A549 (cell line): ENCODE data around the gene TUG1. TPM values are rescaled to one million over a fixed set of nuclear protein-coding genes. Genes with fewer than 3 reads are reported as not detected.

Source experiments
- ATAC-seq, 2 experiments: fragments of 200-7000 bp in 1 of 2; fragments of >200 bp in 1 of 2; cut with Nextera tagmentation in 1 of 2; cut with Tn5 transposase in 1 of 2; 3 replicates each; pipeline versions ENCODE4 v1.8.0 to v1.9.1; 2018 to 2020; ENCODE audit warnings: mild to moderate bottlenecking in 1 of 2, moderate library complexity in 1 of 2
- CTCF ChIA-PET: fragments of 300-600 bp; sonication (Branson Sonifier 250); formaldehyde crosslinking; extraction: SDS; loops from one replicate; lab custom pipeline; 2021; ENCODE audit warnings: antibody characterized with exemption, inconsistent platforms; lab: Yijun Ruan, JAX
- POLR2A ChIA-PET: fragments of 350-600 bp; formaldehyde crosslinking; extraction: SDS; loops from one replicate; lab custom pipeline; 2021; ENCODE audit warnings: antibody characterized with exemption, inconsistent platforms; lab: Yijun Ruan, JAX
- DNase-seq, 2 experiments: peaks; one replicate each; pipeline versions ENCODE4 v3.0.0 to v3.0.0-alpha.2; 2011 to 2016; ENCODE audit warnings: low read depth in 1 of 2, low spot score in 1 of 2
- FAIRE-seq: peaks from 2 replicates; lab custom pipeline; 2011; peaks lifted over from hg19 to GRCh38; lab: Jason Lieb, UNC
- H3K27ac ChIP-seq, 2 experiments: fragments of >200 bp; sonication (Bioruptor Twin); formaldehyde crosslinking; 3 replicates each; pipeline ENCODE4 v1.5.1; 2016 to 2017
- H3K4me1 ChIP-seq: fragments of >200 bp; sonication (Bioruptor Twin); formaldehyde crosslinking; 3 replicates; pipeline ENCODE4 v1.6.1; 2016
- H3K4me2 ChIP-seq: fragments of >200 bp; sonication (Bioruptor Twin); formaldehyde crosslinking; 3 replicates; pipeline ENCODE4 v1.6.1; 2016
- H3K4me3 ChIP-seq: fragments of >200 bp; sonication (Bioruptor Twin); formaldehyde crosslinking; 3 replicates; pipeline ENCODE4 v1.5.1; 2016
- H3K9me3 ChIP-seq: fragments of >200 bp; sonication (Bioruptor Twin); formaldehyde crosslinking; 3 replicates; pipeline ENCODE4 v1.6.1; 2016
- CBX8 ChIP-seq: fragments of 200-600 bp; sonication (generic); IDR thresholded peaks from 2 replicates; pipeline ENCODE4 v1.6.1; 2016
- CHD4 ChIP-seq: fragments of 200-600 bp; sonication (generic); IDR thresholded peaks from 2 replicates; pipeline ENCODE4 v1.6.1; 2016; ENCODE audit warnings: antibody characterized with exemption, mild to moderate bottlenecking, borderline replicate concordance
- EHF ChIP-seq: fragments of 250-450 bp; sonication (Bioruptor Pico); IDR thresholded peaks from 2 replicates; pipeline ENCODE4 v1.5.0; 2020; ENCODE audit warnings: mild to moderate bottlenecking
- EP300 ChIP-seq, 2 experiments: fragments of >200 bp; sonication (Bioruptor Twin); formaldehyde crosslinking; IDR thresholded peaks; 2 replicates in 1 of 2; 3 replicates in 1 of 2; pipeline ENCODE4 v1.6.1; 2016 to 2017
- ESRRA ChIP-seq: fragments of 150-350 bp; IDR thresholded peaks from 2 replicates; pipeline ENCODE4 v1.6.1; 2014; ENCODE audit warnings: mild to moderate bottlenecking, low read length, borderline replicate concordance
- FOSL2 ChIP-seq, 2 experiments: fragments of 450-650 bp in 1 of 2; fragments of >200 bp in 1 of 2; sonication (Bioruptor Twin) in 1 of 2; formaldehyde crosslinking; IDR thresholded peaks; 2 replicates each; pipeline versions ENCODE4 v1.5.0 to v1.6.1; 2016 to 2020; ENCODE audit warnings: mild to moderate bottlenecking in 1 of 2, moderate library complexity in 1 of 2
- GATA3 ChIP-seq: IDR thresholded peaks from 2 replicates; pipeline ENCODE4 v1.6.1; 2012; ENCODE audit warnings: borderline replicate concordance
- HDAC2 ChIP-seq: fragments of 200-600 bp; sonication (generic); IDR thresholded peaks from 2 replicates; pipeline ENCODE4 v1.6.1; 2016
- HOXA7 ChIP-seq: fragments of 250-450 bp; sonication (Bioruptor Pico); IDR thresholded peaks from 2 replicates; pipeline ENCODE4 v1.5.0; 2020; ENCODE audit warnings: mild to moderate bottlenecking, moderate library complexity
- HOXB13 ChIP-seq: fragments of 250-450 bp; sonication (Bioruptor Pico); IDR thresholded peaks from 2 replicates; pipeline ENCODE4 v1.5.0; 2020; ENCODE audit warnings: low read depth, mild to moderate bottlenecking, moderate library complexity
- KDM1A ChIP-seq: fragments of 200-600 bp; sonication (generic); IDR thresholded peaks from 2 replicates; pipeline ENCODE4 v1.6.1; 2016; ENCODE audit warnings: low read depth, mild to moderate bottlenecking
- KDM5A ChIP-seq: fragments of 200-600 bp; sonication (generic); IDR thresholded peaks from 2 replicates; pipeline ENCODE4 v1.6.1; 2016; ENCODE audit warnings: antibody characterized with exemption, mild to moderate bottlenecking
- MAFK ChIP-seq: fragments of 450-650 bp; IDR thresholded peaks from 2 replicates; pipeline ENCODE4 v1.6.1; 2014; ENCODE audit not compliant: partially characterized antibody
- MAZ ChIP-seq: fragments of 150-350 bp; IDR thresholded peaks from 2 replicates; pipeline ENCODE4 v1.6.1; 2014; ENCODE audit warnings: antibody characterized with exemption, low read depth, low read length, borderline replicate concordance
- MYC ChIP-seq: IDR thresholded peaks from 2 replicates; pipeline ENCODE4 v1.6.1; 2012; ENCODE audit warnings: mild to moderate bottlenecking, inconsistent platforms, low read length, improper control_type of control experiment, borderline replicate concordance
- NPAS2 ChIP-seq: fragments of 250-450 bp; sonication (Bioruptor Pico); IDR thresholded peaks from 2 replicates; pipeline ENCODE4 v1.8.0; 2022; ENCODE audit warnings: mild to moderate bottlenecking, moderate library complexity, borderline replicate concordance
- PHF8 ChIP-seq: fragments of 200-600 bp; sonication (generic); IDR thresholded peaks from 2 replicates; pipeline ENCODE4 v1.6.1; 2016; ENCODE audit warnings: low read depth, mild to moderate bottlenecking, antibody characterized with exemption, moderate library complexity, borderline replicate concordance
- POLR2AphosphoS2 ChIP-seq: conservative IDR thresholded peaks from 2 replicates; pipeline ENCODE4 v1.6.1; 2012; ENCODE audit warnings: low read length, improper control_type of control experiment, inconsistent platforms
- RAD21 ChIP-seq, 2 experiments: fragments of >200 bp in 1 of 2; sonication (Bioruptor Twin) in 1 of 2; formaldehyde crosslinking in 1 of 2; IDR thresholded peaks in 1 of 2; conservative IDR thresholded peaks in 1 of 2; 2 replicates in 1 of 2; 3 replicates in 1 of 2; pipeline ENCODE4 v1.6.1; 2012 to 2018; ENCODE audit warnings: inconsistent platforms in 1 of 2
- RARB ChIP-seq: fragments of 250-450 bp; sonication (Bioruptor Pico); IDR thresholded peaks from 2 replicates; pipeline ENCODE4 v1.8.0; 2021; ENCODE audit warnings: mild to moderate bottlenecking, moderate library complexity
- RCOR1 ChIP-seq: fragments of 150-350 bp; IDR thresholded peaks from 2 replicates; pipeline ENCODE4 v1.6.1; 2014; ENCODE audit warnings: antibody characterized with exemption, low read length, low read depth
- SREBF2 ChIP-seq: fragments of 450-650 bp; IDR thresholded peaks from 2 replicates; pipeline ENCODE4 v1.6.1; 2014; ENCODE audit warnings: mild to moderate bottlenecking, moderate library complexity
- ZSCAN20 ChIP-seq: fragments of 250-450 bp; sonication (Bioruptor Pico); IDR thresholded peaks from 2 replicates; pipeline ENCODE4 v1.8.0; 2022; ENCODE audit warnings: mild to moderate bottlenecking, moderate library complexity
- WGBS: methylation state at CpG from one replicate; pipeline ENCODE4 v1.1.6; 2017; ENCODE audit errors: missing lambda C conversion rate; 5-methylcytosine and 5-hydroxymethylcytosine counted together
- polyA plus RNA-seq, 4 experiments: library from polyadenylated mRNA; depleted of rRNA in 3 of 4; stranded (reverse); fragments of >200 nt; fragmentation: RNase III in 1 of 4; extraction: RNeasy Plus Mini Kit Qiagen cat#74134 plus additional on column Dnase treatment in 1 of 4; gene quantifications; 2 replicates in 3 of 4; 3 replicates in 1 of 4; pipeline ENCODE4 v1.2.3, GENCODE V29; 2011 to 2017
- TF ChIP-seq, protein P1 (sequence below): fragments of >200 bp; sonication (Bioruptor Twin); formaldehyde crosslinking; IDR thresholded peaks from 3 replicates; pipeline ENCODE4 v1.6.1; 2016
- TF ChIP-seq, protein P2 (sequence below): IDR thresholded peaks from 2 replicates; pipeline ENCODE4 v1.6.1; 2012
- TF ChIP-seq, protein P3 (sequence below): fragments of >200 bp; sonication (Bioruptor Twin); formaldehyde crosslinking; IDR thresholded peaks from 3 replicates; pipeline ENCODE4 v1.5.1; 2016
- TF ChIP-seq, protein P4 (sequence below): fragments of 150-350 bp; IDR thresholded peaks from 2 replicates; pipeline ENCODE4 v1.6.1; 2014; ENCODE audit warnings: low read depth, mild to moderate bottlenecking, low read length

The TUG1 gene
- polyA plus RNA-seq, 2 of the 4 experiments (the other 2 are of a cell fraction), result 29.9 to 104 TPM

DNA sequence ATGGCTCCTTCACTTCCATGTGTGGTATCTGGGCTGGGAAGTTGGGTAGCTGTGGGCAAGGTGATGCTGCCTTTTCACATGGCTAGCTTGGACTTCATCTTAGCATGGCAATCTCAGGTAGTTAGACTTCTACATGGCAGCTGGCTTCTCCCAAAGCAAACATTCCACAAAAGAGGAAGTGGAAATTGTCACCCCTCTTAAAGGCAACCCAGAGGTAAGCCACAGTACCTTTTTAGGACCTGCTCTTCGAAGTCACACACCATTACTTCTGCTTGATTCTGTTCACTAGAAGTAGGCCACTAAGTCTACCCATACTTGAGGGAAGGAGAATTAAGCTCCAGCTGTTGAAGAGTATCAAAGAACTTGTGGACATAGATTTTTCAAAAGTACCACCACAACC lies 25.9 kb downstream of the TUG1 start:
- ChIA-PET CTCF (no interaction called here), POLR2A (no interaction called here)
- no peaks in the 10 kb centered on the region for H3K4me1 ChIP-seq
- WGBS, result 6% methylated on average over 1 of the region's 1 CpG
- FAIRE-seq (no peak), ATAC-seq (no peak), DNase-seq (no peak)
- H3K27ac ChIP-seq, result no peak overlapping the region
- no peak overlapping the region for H3K4me3 ChIP-seq
- TF ChIP-seq, protein P1, sequence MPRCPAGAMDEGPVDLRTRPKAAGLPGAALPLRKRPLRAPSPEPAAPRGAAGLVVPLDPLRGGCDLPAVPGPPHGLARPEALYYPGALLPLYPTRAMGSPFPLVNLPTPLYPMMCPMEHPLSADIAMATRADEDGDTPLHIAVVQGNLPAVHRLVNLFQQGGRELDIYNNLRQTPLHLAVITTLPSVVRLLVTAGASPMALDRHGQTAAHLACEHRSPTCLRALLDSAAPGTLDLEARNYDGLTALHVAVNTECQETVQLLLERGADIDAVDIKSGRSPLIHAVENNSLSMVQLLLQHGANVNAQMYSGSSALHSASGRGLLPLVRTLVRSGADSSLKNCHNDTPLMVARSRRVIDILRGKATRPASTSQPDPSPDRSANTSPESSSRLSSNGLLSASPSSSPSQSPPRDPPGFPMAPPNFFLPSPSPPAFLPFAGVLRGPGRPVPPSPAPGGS, result no peak
- no peak for TF ChIP-seq SREBF2
- H3K4me2 ChIP-seq, result no peak overlapping the region
- H3K9me3 ChIP-seq, result no peaks in the 10 kb centered on the region

DNA sequence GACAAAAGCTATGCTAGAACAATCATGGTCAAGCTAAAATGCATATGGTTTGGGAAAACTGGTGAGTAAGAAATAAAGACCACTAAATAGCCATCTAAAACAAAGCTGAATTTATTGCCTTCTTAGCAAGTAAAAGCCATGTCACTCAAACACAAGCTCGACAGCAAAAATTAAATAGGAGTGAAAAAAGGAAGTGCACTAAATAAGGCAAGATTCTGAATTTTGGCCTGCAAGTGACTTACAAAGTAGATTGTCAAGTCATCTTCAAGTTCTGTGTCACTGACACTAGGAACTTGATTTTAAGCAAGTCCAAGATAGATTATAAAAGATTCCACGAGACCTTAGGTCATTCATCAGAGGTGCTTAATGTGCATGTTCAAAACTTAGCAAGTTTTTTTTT lies 27.4 kb downstream of the TUG1 start:
- H3K27ac ChIP-seq, result no peak overlapping the region
- ATAC-seq (no peak), DNase-seq (no peak), FAIRE-seq (no peak)
- ChIA-PET CTCF (interaction anchor here (1.0 to 1.1 kb wide), 2 partner anchors 13 to 27 kb away, joined by 3 to 4 read pairs; partner anchors contain the start of genes MORC2 and TUG1), POLR2A (no interaction called here)
- TF ChIP-seq CBX8 (no peak), MAZ (no peak), POLR2AphosphoS2 (no peak), RARB (CRISPR knock-in tag) (no peak), FOSL2 (IDR thresholded peaks at IDR 0.05) (no peak), FOSL2 (CRISPR knock-in tag; IDR thresholded peaks at IDR 0.05) (no peak), RCOR1 (no peak), CHD4 (no peak), NPAS2 (CRISPR knock-in tag) (no peak), EHF (CRISPR knock-in tag) (no peak), MAFK (no peak), HOXA7 (no peak), MYC (no peak), ESRRA (no peak)
- TF ChIP-seq, protein P1, result no peak
- TF ChIP-seq, protein P2, sequence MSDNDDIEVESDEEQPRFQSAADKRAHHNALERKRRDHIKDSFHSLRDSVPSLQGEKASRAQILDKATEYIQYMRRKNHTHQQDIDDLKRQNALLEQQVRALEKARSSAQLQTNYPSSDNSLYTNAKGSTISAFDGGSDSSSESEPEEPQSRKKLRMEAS, result no peak
- TF ChIP-seq, protein P3, sequence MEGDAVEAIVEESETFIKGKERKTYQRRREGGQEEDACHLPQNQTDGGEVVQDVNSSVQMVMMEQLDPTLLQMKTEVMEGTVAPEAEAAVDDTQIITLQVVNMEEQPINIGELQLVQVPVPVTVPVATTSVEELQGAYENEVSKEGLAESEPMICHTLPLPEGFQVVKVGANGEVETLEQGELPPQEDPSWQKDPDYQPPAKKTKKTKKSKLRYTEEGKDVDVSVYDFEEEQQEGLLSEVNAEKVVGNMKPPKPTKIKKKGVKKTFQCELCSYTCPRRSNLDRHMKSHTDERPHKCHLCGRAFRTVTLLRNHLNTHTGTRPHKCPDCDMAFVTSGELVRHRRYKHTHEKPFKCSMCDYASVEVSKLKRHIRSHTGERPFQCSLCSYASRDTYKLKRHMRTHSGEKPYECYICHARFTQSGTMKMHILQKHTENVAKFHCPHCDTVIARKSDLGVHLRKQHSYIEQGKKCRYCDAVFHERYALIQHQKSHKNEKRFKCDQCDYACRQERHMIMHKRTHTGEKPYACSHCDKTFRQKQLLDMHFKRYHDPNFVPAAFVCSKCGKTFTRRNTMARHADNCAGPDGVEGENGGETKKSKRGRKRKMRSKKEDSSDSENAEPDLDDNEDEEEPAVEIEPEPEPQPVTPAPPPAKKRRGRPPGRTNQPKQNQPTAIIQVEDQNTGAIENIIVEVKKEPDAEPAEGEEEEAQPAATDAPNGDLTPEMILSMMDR, result no peak
- H3K4me2 ChIP-seq, result no peak overlapping the region
- H3K4me1 ChIP-seq, result no peaks in the 10 kb centered on the region
- no peaks in the 10 kb centered on the region for H3K9me3 ChIP-seq
- WGBS, result 40% methylated on average over 2 of the region's 2 CpGs
- no peak overlapping the region for H3K4me3 ChIP-seq

DNA sequence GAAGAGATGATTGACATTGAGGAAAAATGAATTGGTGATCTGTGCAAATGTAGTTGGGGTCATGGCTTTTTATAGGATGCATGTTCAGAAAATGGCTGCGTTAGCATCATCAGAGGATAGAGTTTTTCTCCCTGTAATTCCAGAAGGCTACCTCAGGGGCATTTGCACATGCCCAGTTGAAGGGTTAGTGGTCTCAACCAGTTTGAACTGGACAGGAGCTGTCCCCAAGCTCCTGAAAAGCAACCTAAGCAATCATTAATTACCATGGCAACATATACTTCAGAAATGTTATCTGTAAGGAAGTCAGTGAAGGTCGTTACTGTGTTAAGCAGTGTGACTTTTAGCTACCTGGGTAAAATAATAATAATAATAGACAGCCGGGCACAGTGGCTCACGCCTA lies 29.3 kb downstream of the TUG1 start:
- no peaks in the 10 kb centered on the region for H3K4me1 ChIP-seq
- no peak overlapping the region for H3K27ac ChIP-seq
- DNase-seq (no peak), ATAC-seq (no peak), FAIRE-seq (no peak)
- CTCF ChIA-PET, result no interaction called here
- H3K4me3 ChIP-seq, result no peak overlapping the region
- 83% methylated on average over 4 of the region's 4 CpGs for WGBS
- POLR2A ChIA-PET, result no interaction called here
- no peak overlapping the region for H3K4me2 ChIP-seq
- no peaks in the 10 kb centered on the region for H3K9me3 ChIP-seq
- TF ChIP-seq CHD4 (no peak), RAD21 (conservative IDR thresholded peaks at IDR 0.05 in 1 of 2, IDR thresholded peaks at IDR 0.05 in 1 of 2) (no peak), HOXB13 (no peak), ESRRA (no peak), HOXA7 (no peak), EP300 (IDR thresholded peaks at IDR 0.05) (no peak), PHF8 (no peak), ZSCAN20 (CRISPR knock-in tag) (no peak), HDAC2 (no peak), GATA3 (no peak), KDM1A (no peak), KDM5A (no peak)
- TF ChIP-seq, protein P4, sequence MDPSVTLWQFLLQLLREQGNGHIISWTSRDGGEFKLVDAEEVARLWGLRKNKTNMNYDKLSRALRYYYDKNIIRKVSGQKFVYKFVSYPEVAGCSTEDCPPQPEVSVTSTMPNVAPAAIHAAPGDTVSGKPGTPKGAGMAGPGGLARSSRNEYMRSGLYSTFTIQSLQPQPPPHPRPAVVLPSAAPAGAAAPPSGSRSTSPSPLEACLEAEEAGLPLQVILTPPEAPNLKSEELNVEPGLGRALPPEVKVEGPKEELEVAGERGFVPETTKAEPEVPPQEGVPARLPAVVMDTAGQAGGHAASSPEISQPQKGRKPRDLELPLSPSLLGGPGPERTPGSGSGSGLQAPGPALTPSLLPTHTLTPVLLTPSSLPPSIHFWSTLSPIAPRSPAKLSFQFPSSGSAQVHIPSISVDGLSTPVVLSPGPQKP, result no peak
- TF ChIP-seq, protein P1, result no peak
